Astrocyte (in vitro differentiated cells and primary cell): ENCODE measurements around the gene ANKRD30A. TPM values are rescaled to one million over a fixed set of nuclear protein-coding genes. Genes with fewer than 3 reads are reported as not detected.
"Not testable (repeated sequence)": the region's sequence is repeated elsewhere in the genome, so short reads cannot be mapped to it uniquely, and the experiment has no call there.

ENCODE experiments used
- DNase-seq: peaks from one replicate; pipeline ENCODE4 v3.0.0-alpha.2; 2010; ENCODE audit warnings: low read depth
- FAIRE-seq: peaks from 2 replicates; lab custom pipeline; 2011; peaks lifted over from hg19 to GRCh38; lab: Jason Lieb, UNC
- H2AFZ ChIP-seq: 2 replicates; pipeline ENCODE4 v1.6.0; 2012; ENCODE audit warnings: low read depth, low read length, inconsistent platforms
- H3K27ac ChIP-seq: 2 replicates; pipeline ENCODE4 v1.5.1; 2011; ENCODE audit warnings: low read depth, low read length, inconsistent platforms
- H3K27me3 ChIP-seq: 2 replicates; pipeline ENCODE4 v1.6.0; 2011; ENCODE audit warnings: low read length, inconsistent platforms; ENCODE audit not compliant: insufficient read depth
- H3K36me3 ChIP-seq: 2 replicates; pipeline ENCODE4 v1.5.1; 2011; ENCODE audit warnings: low read length, inconsistent platforms; ENCODE audit not compliant: insufficient read depth
- H3K4me1 ChIP-seq: 2 replicates; pipeline ENCODE4 v1.5.1; 2011; ENCODE audit warnings: low read length, inconsistent platforms; ENCODE audit not compliant: insufficient read depth
- H3K4me2 ChIP-seq: 2 replicates; pipeline ENCODE4 v1.6.0; 2012; ENCODE audit warnings: low read length, inconsistent platforms
- H3K4me3 ChIP-seq: 2 replicates; pipeline ENCODE4 v1.5.1; 2011; ENCODE audit warnings: low read depth, mild to moderate bottlenecking, low read length, inconsistent platforms; ENCODE audit not compliant: insufficient read depth
- H3K79me2 ChIP-seq: 2 replicates; pipeline ENCODE4 v1.6.0; 2012; ENCODE audit warnings: mild to moderate bottlenecking, low read length, inconsistent platforms; ENCODE audit not compliant: insufficient read depth
- H3K9ac ChIP-seq: 2 replicates; pipeline ENCODE4 v1.6.0; 2012; ENCODE audit warnings: mild to moderate bottlenecking, low read length, inconsistent platforms
- H3K9me3 ChIP-seq: 2 replicates; pipeline ENCODE4 v1.5.1; 2012; ENCODE audit warnings: low read depth, mild to moderate bottlenecking, low read length, inconsistent platforms; ENCODE audit not compliant: insufficient read depth
- H4K20me1 ChIP-seq: 2 replicates; pipeline ENCODE4 v1.6.0; 2012; ENCODE audit warnings: low read length, inconsistent platforms; ENCODE audit not compliant: insufficient read depth
- H3K27ac Mint-ChIP-seq: one replicate; pipeline ENCODE4 v1.8.0; 2021; ENCODE audit warnings: mild to moderate bottlenecking, mixed read lengths; ENCODE audit not compliant: unreplicated experiment
- H3K27me3 Mint-ChIP-seq: one replicate; pipeline ENCODE4 v1.8.0; 2021; ENCODE audit warnings: low read depth, mixed read lengths; ENCODE audit not compliant: unreplicated experiment
- H3K36me3 Mint-ChIP-seq: one replicate; pipeline ENCODE4 v1.8.0; 2021; ENCODE audit warnings: low read depth, mixed read lengths; ENCODE audit not compliant: unreplicated experiment
- H3K4me1 Mint-ChIP-seq: one replicate; pipeline ENCODE4 v1.8.0; 2021; ENCODE audit warnings: low read depth, mixed read lengths; ENCODE audit not compliant: unreplicated experiment
- H3K4me3 Mint-ChIP-seq: one replicate; pipeline ENCODE4 v1.8.0; 2021; ENCODE audit warnings: mild to moderate bottlenecking, moderate library complexity, mixed read lengths; ENCODE audit not compliant: unreplicated experiment
- H3K9me3 Mint-ChIP-seq: one replicate; pipeline ENCODE4 v1.8.0; 2021; ENCODE audit warnings: mild to moderate bottlenecking, mixed read lengths; ENCODE audit not compliant: unreplicated experiment
- CTCF ChIP-seq: IDR thresholded peaks from 2 replicates; pipeline ENCODE4 v1.5.1; 2011; ENCODE audit warnings: low read depth, mild to moderate bottlenecking, inconsistent platforms, low read length, moderate library complexity; ENCODE audit not compliant: insufficient read depth
- EZH2 ChIP-seq: IDR thresholded peaks from 2 replicates; pipeline ENCODE4 v1.6.1; 2012; ENCODE audit warnings: mild to moderate bottlenecking, low read length, inconsistent platforms; ENCODE audit not compliant: insufficient read depth
- total RNA-seq: library from RNA; stranded (reverse); gene quantifications from 2 replicates; pipeline ENCODE4 v1.2.1, GENCODE V29; 2021

Gene ANKRD30A
- total RNA-seq, 1 donor from 2014 or later, result not detected

GRCh38 chr10:37178296-37178695, 52.9 kb downstream of the ANKRD30A start:
- not testable (repeated sequence) for H3K4me3 ChIP-seq, H3K4me1 Mint-ChIP-seq, H3K27me3 ChIP-seq, H3K4me3 Mint-ChIP-seq, H3K27me3 Mint-ChIP-seq, H3K79me2 ChIP-seq, H3K4me1 ChIP-seq, H3K27ac Mint-ChIP-seq, FAIRE-seq, H3K4me2 ChIP-seq, H2AFZ ChIP-seq, H4K20me1 ChIP-seq, H3K36me3 Mint-ChIP-seq, H3K9me3 Mint-ChIP-seq, H3K9ac ChIP-seq, DNase-seq, H3K9me3 ChIP-seq, H3K36me3 ChIP-seq, H3K27ac ChIP-seq

- not testable (repeated sequence) for H3K4me1 Mint-ChIP-seq, H3K4me2 ChIP-seq, H3K4me3 Mint-ChIP-seq, H3K4me1 ChIP-seq, FAIRE-seq, H2AFZ ChIP-seq, H3K9ac ChIP-seq, H3K4me3 ChIP-seq, H3K79me2 ChIP-seq, H3K9me3 Mint-ChIP-seq, H4K20me1 ChIP-seq, H3K27me3 ChIP-seq, DNase-seq, H3K27me3 Mint-ChIP-seq, H3K27ac Mint-ChIP-seq, H3K27ac ChIP-seq, H3K9me3 ChIP-seq, H3K36me3 ChIP-seq, H3K36me3 Mint-ChIP-seq
Measured at GRCh38 chr10:37182719-37183118, 57.3 kb downstream of the ANKRD30A start.

GRCh38 chr10:37206132-37206531, 80.7 kb downstream of the ANKRD30A start:
- Histone ChIP-seq H3K79me2 (no peaks in the 10 kb centered on the region), H3K36me3 (no peaks in the 10 kb centered on the region), H3K4me2 (no peak overlapping the region), H3K9me3 (no peaks in the 10 kb centered on the region), H4K20me1 (no peaks in the 10 kb centered on the region), H3K27me3 (no peaks in the 10 kb centered on the region), H2AFZ (no peak overlapping the region), H3K4me3 (no peak overlapping the region), H3K9ac (no peak overlapping the region), H3K4me1 (no peaks in the 10 kb centered on the region), H3K27ac (no peak overlapping the region)
- DNase-seq (no peak), FAIRE-seq (no peak)
- Mint-ChIP-seq H3K4me1 (no peaks in the 10 kb centered on the region), H3K4me3 (no peak overlapping the region), H3K9me3 (peaks cover 6% of the 10 kb centered on the region), H3K27ac (no peak overlapping the region), H3K36me3 (no peaks in the 10 kb centered on the region), H3K27me3 (no peaks in the 10 kb centered on the region)
- TF ChIP-seq EZH2 (no peak), CTCF (no peak)

- Histone ChIP-seq H3K79me2 (no peaks in the 10 kb centered on the region), H3K4me1 (no peaks in the 10 kb centered on the region), H3K36me3 (no peaks in the 10 kb centered on the region), H3K4me2 (no peak overlapping the region), H3K9ac (no peak overlapping the region), H3K27ac (no peak overlapping the region), H2AFZ (no peak overlapping the region), H3K27me3 (no peaks in the 10 kb centered on the region), H3K9me3 (no peaks in the 10 kb centered on the region), H4K20me1 (no peaks in the 10 kb centered on the region), H3K4me3 (no peak overlapping the region)
- Mint-ChIP-seq H3K4me3 (no peak overlapping the region), H3K4me1 (no peaks in the 10 kb centered on the region), H3K36me3 (no peaks in the 10 kb centered on the region), H3K27ac (no peak overlapping the region), H3K27me3 (no peaks in the 10 kb centered on the region), H3K9me3 (no peaks in the 10 kb centered on the region)
- no peak for TF ChIP-seq EZH2
- no peak for TF ChIP-seq CTCF
- FAIRE-seq, result no peak
- DNase-seq, result no peak
Measured at GRCh38 chr10:37220866-37221265, 95.5 kb downstream of the ANKRD30A start.
